Measurements from ENCODE around the gene INAVA.

The INAVA gene, protein sequence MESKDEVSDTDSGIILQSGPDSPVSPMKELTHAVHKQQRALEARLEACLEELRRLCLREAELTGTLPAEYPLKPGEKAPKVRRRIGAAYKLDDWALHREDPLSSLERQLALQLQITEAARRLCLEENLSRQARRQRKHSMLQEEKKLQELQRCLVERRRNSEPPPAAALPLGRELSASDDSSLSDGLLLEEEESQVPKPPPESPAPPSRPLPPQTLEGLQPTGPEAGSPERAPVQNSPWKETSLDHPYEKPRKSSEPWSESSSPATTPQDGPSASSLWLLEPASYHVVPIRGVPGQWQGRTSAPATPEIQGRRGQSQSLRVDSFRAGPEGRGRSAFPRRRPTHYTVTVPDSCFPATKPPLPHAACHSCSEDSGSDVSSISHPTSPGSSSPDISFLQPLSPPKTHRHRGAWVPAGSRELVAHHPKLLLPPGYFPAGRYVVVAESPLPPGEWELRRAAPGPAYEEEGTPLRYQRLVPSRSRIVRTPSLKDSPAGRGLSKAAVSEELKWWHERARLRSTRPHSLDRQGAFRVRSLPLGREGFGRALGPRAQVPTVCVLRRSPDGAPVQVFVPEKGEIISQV

DNA sequence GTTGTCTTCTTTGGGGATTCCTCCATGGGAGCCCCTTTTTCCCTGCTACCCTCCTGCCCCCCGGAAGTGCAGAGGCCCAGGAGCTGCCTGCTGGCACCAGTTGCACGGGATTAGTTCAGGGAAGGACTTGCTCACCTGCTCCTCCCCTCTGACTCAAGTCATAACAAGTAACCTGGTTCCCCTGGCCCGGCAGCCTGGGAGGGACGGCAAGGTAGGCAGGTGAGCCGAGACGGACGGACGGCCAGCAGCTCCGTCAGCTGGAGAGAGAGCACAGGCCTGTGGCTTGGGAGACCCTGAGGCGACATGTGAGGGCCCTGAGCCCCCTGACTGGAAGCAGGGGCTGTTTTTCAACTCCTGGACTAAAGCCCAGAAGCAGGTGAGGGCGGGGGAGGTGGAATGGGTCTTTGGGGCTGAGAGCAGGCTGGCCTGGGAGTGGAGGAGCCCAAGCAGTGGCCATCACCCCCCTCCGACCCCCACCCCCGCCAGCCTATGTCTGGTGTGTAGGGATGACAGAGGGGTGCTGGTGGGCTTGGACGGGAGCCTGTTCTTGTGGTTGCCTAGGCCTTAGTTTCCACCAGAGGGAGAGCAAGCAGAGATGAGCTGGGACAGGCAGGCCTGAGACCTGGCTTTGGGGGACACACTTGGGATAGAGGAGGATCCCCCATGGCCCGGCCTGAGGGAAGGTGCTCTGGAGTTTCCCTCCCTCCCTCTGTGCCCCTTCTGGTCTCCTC lies at the start of gene INAVA:
Gene INAVA, plus strand, starts transcription at position 189 of the 731 bp plus-strand sequence. CDS start 3,501 bp downstream, outside the sequence.
- DNase-seq (ENCODE audit: low read depth) = no peak
- TF ChIP-seq, protein P1, sequence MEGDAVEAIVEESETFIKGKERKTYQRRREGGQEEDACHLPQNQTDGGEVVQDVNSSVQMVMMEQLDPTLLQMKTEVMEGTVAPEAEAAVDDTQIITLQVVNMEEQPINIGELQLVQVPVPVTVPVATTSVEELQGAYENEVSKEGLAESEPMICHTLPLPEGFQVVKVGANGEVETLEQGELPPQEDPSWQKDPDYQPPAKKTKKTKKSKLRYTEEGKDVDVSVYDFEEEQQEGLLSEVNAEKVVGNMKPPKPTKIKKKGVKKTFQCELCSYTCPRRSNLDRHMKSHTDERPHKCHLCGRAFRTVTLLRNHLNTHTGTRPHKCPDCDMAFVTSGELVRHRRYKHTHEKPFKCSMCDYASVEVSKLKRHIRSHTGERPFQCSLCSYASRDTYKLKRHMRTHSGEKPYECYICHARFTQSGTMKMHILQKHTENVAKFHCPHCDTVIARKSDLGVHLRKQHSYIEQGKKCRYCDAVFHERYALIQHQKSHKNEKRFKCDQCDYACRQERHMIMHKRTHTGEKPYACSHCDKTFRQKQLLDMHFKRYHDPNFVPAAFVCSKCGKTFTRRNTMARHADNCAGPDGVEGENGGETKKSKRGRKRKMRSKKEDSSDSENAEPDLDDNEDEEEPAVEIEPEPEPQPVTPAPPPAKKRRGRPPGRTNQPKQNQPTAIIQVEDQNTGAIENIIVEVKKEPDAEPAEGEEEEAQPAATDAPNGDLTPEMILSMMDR (conservative IDR thresholded peaks at IDR 0.05; ENCODE audit: control insufficient read depth, insufficient read depth, low read depth, low read length) = no peak
- no peak within 1 kb of the TSS for H3K4me3 ChIP-seq (ENCODE audit: control insufficient read depth, low read depth, low read length)

DNA sequence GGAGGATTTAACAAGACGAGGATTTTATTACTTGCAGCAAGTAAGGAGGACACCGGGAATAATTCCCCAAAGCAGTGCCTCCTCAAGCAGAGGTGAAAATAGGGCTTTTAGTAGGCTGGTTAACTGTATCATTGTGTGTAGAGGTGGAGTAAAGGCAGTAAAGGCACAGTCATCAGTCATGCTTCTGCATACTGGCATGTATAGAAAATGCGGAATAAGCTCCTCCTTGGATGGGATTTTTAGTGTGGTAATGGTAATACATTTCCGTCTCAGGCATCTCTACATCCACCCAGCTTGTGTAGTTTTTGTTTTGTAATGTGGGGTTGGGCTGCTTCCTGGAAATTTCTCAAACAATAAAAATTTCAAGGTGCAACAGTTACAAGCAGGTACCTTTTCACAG lies 49.3 kb upstream of the INAVA start:
- DNase-seq (ENCODE audit: low read depth) = no peak
- H3K4me3 ChIP-seq (ENCODE audit: control insufficient read depth, low read depth, low read length) = no peak overlapping the region
- TF ChIP-seq, protein P1 (conservative IDR thresholded peaks at IDR 0.05; ENCODE audit: control insufficient read depth, insufficient read depth, low read depth, low read length) = no peak

DNA sequence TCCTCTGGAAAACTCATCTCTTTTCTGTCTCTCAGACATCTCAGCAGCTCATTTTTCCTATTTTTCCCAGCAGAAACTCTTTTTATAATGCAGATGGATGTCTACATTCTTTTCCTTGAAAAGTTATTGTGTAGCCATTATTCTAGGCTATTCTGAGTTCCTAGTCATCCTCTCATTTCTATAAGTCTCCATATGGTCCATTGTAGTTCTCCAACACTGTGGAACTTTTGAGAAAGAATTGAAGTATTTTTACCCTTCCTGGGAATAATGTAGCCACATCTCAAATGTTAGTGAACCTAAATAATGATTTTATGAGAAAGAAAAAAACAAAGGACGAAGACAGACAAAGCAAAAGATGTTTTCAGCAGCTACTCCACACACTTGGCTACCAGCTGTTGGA lies 48.3 kb upstream of the INAVA start:
- no peak overlapping the region for H3K4me3 ChIP-seq (ENCODE audit: control insufficient read depth, low read depth, low read length)
- TF ChIP-seq, protein P1 (conservative IDR thresholded peaks at IDR 0.05; ENCODE audit: control insufficient read depth, insufficient read depth, low read depth, low read length) = no peak
- DNase-seq (ENCODE audit: low read depth) = no peak

DNA sequence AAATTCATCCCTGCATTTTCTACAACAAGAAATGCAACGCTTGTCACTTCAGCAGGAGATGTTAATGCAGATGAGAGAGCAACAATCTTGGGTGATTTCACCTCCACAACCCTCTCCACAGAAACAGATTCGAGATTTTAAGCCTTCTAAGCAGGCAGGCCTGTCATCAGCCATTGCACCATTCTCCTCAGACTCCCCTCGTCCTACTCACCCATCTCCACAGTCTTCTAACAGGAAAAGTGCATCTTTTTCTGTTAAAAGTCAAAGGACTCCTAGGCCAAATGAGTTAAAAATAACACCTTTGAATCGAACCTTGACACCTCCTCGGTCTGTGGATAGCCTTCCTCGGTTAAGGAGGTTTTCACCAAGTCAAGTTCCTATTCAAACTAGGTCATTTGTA lies 45.3 kb upstream of the INAVA start:
- DNase-seq (ENCODE audit: low read depth) = no peak
- TF ChIP-seq, protein P1 (conservative IDR thresholded peaks at IDR 0.05; ENCODE audit: control insufficient read depth, insufficient read depth, low read depth, low read length) = no peak
- H3K4me3 ChIP-seq (ENCODE audit: control insufficient read depth, low read depth, low read length) = no peak overlapping the region

DNA sequence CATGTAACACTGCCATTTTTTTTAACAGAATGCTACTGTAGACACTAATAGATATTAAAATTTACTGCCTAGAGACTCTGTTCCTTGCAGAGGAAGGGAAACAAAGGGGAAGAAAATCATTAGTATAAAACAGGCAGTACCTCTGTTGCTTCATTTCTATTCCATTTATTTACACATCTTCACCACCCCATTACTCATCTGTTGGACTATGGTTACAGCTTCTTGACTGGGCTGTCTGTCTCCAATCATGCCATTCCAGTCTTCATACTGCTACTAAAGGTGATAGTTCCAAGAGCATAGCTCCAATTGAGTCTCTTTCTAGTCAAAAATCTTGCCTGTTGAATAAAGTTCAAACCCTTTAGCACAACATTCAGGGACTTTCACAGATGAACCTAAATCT lies 44.1 kb upstream of the INAVA start:
- no peak overlapping the region for H3K4me3 ChIP-seq (ENCODE audit: control insufficient read depth, low read depth, low read length)
- no peak for DNase-seq (ENCODE audit: low read depth)
- TF ChIP-seq, protein P1 (conservative IDR thresholded peaks at IDR 0.05; ENCODE audit: control insufficient read depth, insufficient read depth, low read depth, low read length) = no peak

DNA sequence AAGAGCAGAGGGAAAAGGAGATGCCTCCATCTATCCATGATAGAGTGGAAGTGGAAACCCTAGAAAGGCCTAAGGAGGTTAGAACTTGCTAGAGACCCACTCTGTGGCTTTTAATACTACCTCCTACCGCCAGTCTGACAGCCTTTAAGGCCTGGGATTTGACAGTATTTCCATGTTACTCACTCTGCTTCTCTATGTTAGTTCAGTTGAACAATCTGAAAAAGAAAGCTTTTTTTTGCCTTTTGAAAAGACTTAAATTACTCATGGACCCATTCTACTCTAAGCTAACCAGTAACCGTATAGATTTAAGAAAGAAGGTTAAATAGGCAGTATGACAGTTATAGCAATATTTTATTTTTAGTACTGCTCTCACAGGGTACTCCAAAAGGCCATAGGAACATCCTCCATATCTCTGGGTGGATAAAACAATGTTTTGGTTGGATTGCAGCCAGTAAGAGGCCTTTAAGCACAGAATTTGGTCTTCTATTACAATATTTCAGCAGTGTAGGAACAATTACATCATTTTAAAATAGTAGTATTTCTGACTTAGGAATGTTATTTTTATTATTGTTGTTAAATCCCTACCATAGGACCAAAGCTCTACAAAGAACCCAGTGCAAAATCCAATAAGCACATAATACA lies 37.9 kb upstream of the INAVA start:
- no peak overlapping the region for H3K4me3 ChIP-seq (ENCODE audit: control insufficient read depth, low read depth, low read length)
- TF ChIP-seq, protein P1 (conservative IDR thresholded peaks at IDR 0.05; ENCODE audit: control insufficient read depth, insufficient read depth, low read depth, low read length) = no peak
- peak; percentile 38 for DNase-seq (ENCODE audit: low read depth)
